WTC11 (cell line): ENCODE data around the gene MRPL34.

Source experiments
- ZNF263 ChIP-seq: sonication (generic); formaldehyde crosslinking; IDR thresholded peaks from 2 replicates; pipeline ENCODE4 v1.8.1; 2022; ENCODE audit warnings: low read depth, mild to moderate bottlenecking, moderate library complexity, missing genetic modification reagents
- TF ChIP-seq, protein P1 (sequence below): fragments of 200-600 bp; IDR thresholded peaks from 2 replicates; pipeline ENCODE4 v1.8.0; 2022; ENCODE audit warnings: antibody characterized with exemption

DNA sequence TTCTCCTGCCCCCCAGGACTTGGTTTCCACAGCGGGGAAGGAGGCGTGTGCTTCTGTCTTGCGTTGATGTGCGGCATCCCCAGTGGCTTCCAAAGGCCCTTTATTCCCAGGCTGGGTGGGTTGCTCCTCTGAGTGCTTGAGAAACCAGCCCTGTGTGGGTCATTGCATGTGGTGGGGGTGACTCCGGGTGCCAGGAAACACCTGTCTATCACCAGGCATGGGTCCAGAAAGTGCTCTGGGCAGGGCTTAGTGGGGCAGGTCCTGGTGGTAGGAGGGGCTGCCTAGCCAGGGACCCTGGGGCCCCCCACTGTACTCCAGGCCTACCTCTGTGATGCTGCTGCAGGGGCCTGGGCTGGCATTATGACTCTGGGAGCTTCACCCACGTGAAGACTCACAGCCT is 13.3 kb downstream of the MRPL34 start:
- TF ChIP-seq, protein P1, sequence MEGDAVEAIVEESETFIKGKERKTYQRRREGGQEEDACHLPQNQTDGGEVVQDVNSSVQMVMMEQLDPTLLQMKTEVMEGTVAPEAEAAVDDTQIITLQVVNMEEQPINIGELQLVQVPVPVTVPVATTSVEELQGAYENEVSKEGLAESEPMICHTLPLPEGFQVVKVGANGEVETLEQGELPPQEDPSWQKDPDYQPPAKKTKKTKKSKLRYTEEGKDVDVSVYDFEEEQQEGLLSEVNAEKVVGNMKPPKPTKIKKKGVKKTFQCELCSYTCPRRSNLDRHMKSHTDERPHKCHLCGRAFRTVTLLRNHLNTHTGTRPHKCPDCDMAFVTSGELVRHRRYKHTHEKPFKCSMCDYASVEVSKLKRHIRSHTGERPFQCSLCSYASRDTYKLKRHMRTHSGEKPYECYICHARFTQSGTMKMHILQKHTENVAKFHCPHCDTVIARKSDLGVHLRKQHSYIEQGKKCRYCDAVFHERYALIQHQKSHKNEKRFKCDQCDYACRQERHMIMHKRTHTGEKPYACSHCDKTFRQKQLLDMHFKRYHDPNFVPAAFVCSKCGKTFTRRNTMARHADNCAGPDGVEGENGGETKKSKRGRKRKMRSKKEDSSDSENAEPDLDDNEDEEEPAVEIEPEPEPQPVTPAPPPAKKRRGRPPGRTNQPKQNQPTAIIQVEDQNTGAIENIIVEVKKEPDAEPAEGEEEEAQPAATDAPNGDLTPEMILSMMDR, result no peak
- no peak for TF ChIP-seq ZNF263 (CRISPR knock-in tag)
